GM12875 (cell line): ENCODE measurements around the gene RXRA.

ENCODE experiments used
- H3K4me3 ChIP-seq: one replicate; pipeline ENCODE4 v1.5.1; 2011; ENCODE audit warnings: low read depth, low read length, control low read depth
- CTCF ChIP-seq: IDR thresholded peaks from 2 replicates; pipeline ENCODE4 v1.5.1; 2011; ENCODE audit warnings: low read depth, mild to moderate bottlenecking, control low read depth, inconsistent platforms, low read length, moderate library complexity, borderline replicate concordance; ENCODE audit not compliant: insufficient read depth

RXRA gene

GRCh38 chr9:134360180-134360759 is 34.0 kb downstream of the RXRA start:
- TF ChIP-seq CTCF = no peak
- H3K4me3 ChIP-seq = no peak overlapping the region

GRCh38 chr9:134360897-134361296 is 34.6 kb downstream of the RXRA start:
- TF ChIP-seq CTCF = no peak
- no peak overlapping the region for H3K4me3 ChIP-seq

- no peak for TF ChIP-seq CTCF
- no peak overlapping the region for H3K4me3 ChIP-seq
These were observed 35.2 kb downstream of the RXRA start for GRCh38 chr9:134361426-134361825.

GRCh38 chr9:134361843-134362414 is 35.7 kb downstream of the RXRA start:
- no peak overlapping the region for H3K4me3 ChIP-seq
- TF ChIP-seq CTCF = no peak

- no peak overlapping the region for H3K4me3 ChIP-seq
- TF ChIP-seq CTCF = no peak
These were observed 37.2 kb downstream of the RXRA start for GRCh38 chr9:134363450-134363849.

- H3K4me3 ChIP-seq = no peak overlapping the region
- TF ChIP-seq CTCF = peak; percentile 51
These were observed 38.3 kb downstream of the RXRA start for GRCh38 chr9:134364391-134365114.
